Esophagus muscularis mucosa (tissue), 4 donors: ENCODE results near the gene HEATR3. TPM values are rescaled to one million over a fixed set of nuclear protein-coding genes. Genes with fewer than 3 reads are reported as not detected.

Experiments
- DNase-seq: peaks from one replicate; pipeline ENCODE4 v3.0.0-alpha.2; 2017; ENCODE audit errors: extremely low spot score
- H3K27ac ChIP-seq, 4 donors: fragments of 200-600 bp; sonication (generic); replicated peaks in 1 of 4; 1 replicate in 3 of 4; 2 replicates in 1 of 4; pipeline ENCODE4 v1.5.1; 2016 to 2019; ENCODE audit warnings: mild to moderate bottlenecking in 1 of 4
- H3K27me3 ChIP-seq, 4 donors: fragments of 200-600 bp; sonication (generic); one replicate each; pipeline versions ENCODE4 v1.5.1 to v1.6.0; 2016 to 2019
- H3K36me3 ChIP-seq, 4 donors: fragments of 200-600 bp; sonication (generic); one replicate each; pipeline ENCODE4 v1.5.1; 2016 to 2019
- H3K4me1 ChIP-seq, 4 donors: fragments of 200-600 bp; sonication (generic); one replicate each; pipeline ENCODE4 v1.5.1; 2016 to 2019
- H3K4me3 ChIP-seq, 4 donors: fragments of 200-600 bp; sonication (generic); 1 replicate in 2 of 4; 2 replicates in 2 of 4; pipeline ENCODE4 v1.5.1; 2016 to 2019; ENCODE audit warnings: mild to moderate bottlenecking in 4 of 4, moderate library complexity in 1 of 4
- H3K9me3 ChIP-seq, 4 donors: fragments of 200-600 bp; sonication (generic); 1 replicate in 3 of 4; 2 replicates in 1 of 4; pipeline ENCODE4 v1.5.1; 2016 to 2019
- CTCF ChIP-seq, 3 experiments: fragments of 200-600 bp in 2 of 3; fragments of 450-650 bp in 1 of 3; sonication (generic) in 2 of 3; IDR thresholded peaks; one replicate each; pipeline ENCODE4 v1.5.1; 2017 to 2019; ENCODE audit warnings: antibody characterized with exemption in 3 of 3, mild to moderate bottlenecking in 2 of 3, moderate library complexity in 1 of 3
- EP300 ChIP-seq: sonication (generic); formaldehyde crosslinking; IDR thresholded peaks from one replicate; pipeline ENCODE4 v1.6.1; 2017; ENCODE audit warnings: antibody characterized with exemption
- POLR2A ChIP-seq: fragments of 450-650 bp; IDR thresholded peaks from one replicate; pipeline ENCODE4 v1.6.1; 2017; ENCODE audit warnings: antibody characterized with exemption, moderate library complexity, mild to moderate bottlenecking, low read depth
- POLR2AphosphoS5 ChIP-seq, 2 donors: sonication (generic); formaldehyde crosslinking; IDR thresholded peaks; one replicate each; pipeline ENCODE4 v1.6.1; 2017; ENCODE audit warnings: antibody characterized with exemption in 2 of 2
- WGBS: methylation state at CpG from one replicate; pipeline ENCODE4 v1.1.5; 2018; 5-methylcytosine and 5-hydroxymethylcytosine counted together
- intact Hi-C: fragments of 100-400 bp; cut with DNase I; formaldehyde crosslinking; loops from one replicate; pipeline ENCODE4 v1.15.1; 2023
- total RNA-seq, 4 donors: library from RNA; depleted of rRNA; stranded (reverse); fragments of >200 nt; gene quantifications; one replicate each; pipeline versions ENCODE4 v1.1.0 to v1.2.1, GENCODE V29; 2016

HEATR3 gene
- total RNA-seq, 4 donors from 2014 or later = 10.0 to 25.7 (median 12.4) TPM

GRCh38 chr16:50152807-50153595, 87.2 kb downstream of the HEATR3 start, which contains the start of gene TENT4B:
Gene TENT4B, plus strand, starts transcription at chr16:50153306. Its CDS starts 316 bp downstream, at chr16:50153622.
- peak within 1 kb of the TSS; percentile 65 to 88 (median 72) for H3K4me3 ChIP-seq
- H3K9me3 ChIP-seq = no peaks in the 10 kb centered on the region
- no peaks in the 10 kb centered on the region for H3K36me3 ChIP-seq
- H3K4me1 ChIP-seq = peaks cover 38 to 46% (median 42%) of the 10 kb centered on the region in 4 donors
- H3K27me3 ChIP-seq = no peaks in the 10 kb centered on the region
- 1% methylated on average over 15 of the region's 114 CpGs for WGBS
- peak; percentile 95 for DNase-seq
- intact Hi-C loops = loop anchor here (5.0 to 10.0 kb wide), 4 partner anchors 86 to 212 kb away; partner anchors contain the start of genes BRD7, CNEP1R1 and HEATR3
- H3K27ac ChIP-seq = peak within 1 kb of the TSS; percentile 90 to 96 (median 92)
- no peak for TF ChIP-seq EP300
- TF ChIP-seq CTCF (IDR thresholded peaks at IDR 0.05) = no peak
- TF ChIP-seq POLR2A = peak; percentile 15
- TF ChIP-seq POLR2AphosphoS5 (IDR thresholded peaks at IDR 0.05) = peak; percentile 80 to 91

GRCh38 chr16:50153596-50154419, 88.0 kb downstream of the HEATR3 start:
- TF ChIP-seq POLR2AphosphoS5 (IDR thresholded peaks at IDR 0.05) (no peak), POLR2A (no peak), EP300 (no peak), CTCF (IDR thresholded peaks at IDR 0.05) (no peak)
- Histone ChIP-seq H3K36me3 (no peaks in the 10 kb centered on the region), H3K4me3 (peak overlapping the region; percentile 65 to 88 (median 72)), H3K9me3 (no peaks in the 10 kb centered on the region), H3K27me3 (no peaks in the 10 kb centered on the region), H3K4me1 (peaks cover 43 to 54% (median 50%) of the 10 kb centered on the region in 4 donors), H3K27ac (peak overlapping the region; percentile 90 to 96 (median 92))
- WGBS = 5% methylated on average over 5 of the region's 89 CpGs
- no peak for DNase-seq
- intact Hi-C loops = loop anchor here (5.0 to 10.0 kb wide), 4 partner anchors 87 to 211 kb away; partner anchors contain the start of genes BRD7, CNEP1R1 and HEATR3

GRCh38 chr16:50154420-50154950, 88.7 kb downstream of the HEATR3 start:
- H3K27ac ChIP-seq = peak overlapping the region; percentile 90 to 96 (median 92)
- no peak for DNase-seq
- H3K36me3 ChIP-seq = no peaks in the 10 kb centered on the region
- H3K27me3 ChIP-seq = no peaks in the 10 kb centered on the region
- no peak for TF ChIP-seq POLR2A
- TF ChIP-seq POLR2AphosphoS5 (IDR thresholded peaks at IDR 0.05) = peak in 1 of 2 donors; percentile 44
- TF ChIP-seq CTCF (IDR thresholded peaks at IDR 0.05) = no peak
- TF ChIP-seq EP300 = no peak
- H3K9me3 ChIP-seq = no peaks in the 10 kb centered on the region
- WGBS = 17% methylated on average over 10 of the region's 10 CpGs
- peak overlapping the region; percentile 65 to 88 (median 72) for H3K4me3 ChIP-seq
- H3K4me1 ChIP-seq = peaks cover 43 to 61% (median 57%) of the 10 kb centered on the region in 4 donors
- intact Hi-C loops = loop anchor here (5.0 to 10.0 kb wide), 4 partner anchors 87 to 210 kb away; partner anchors contain the start of genes BRD7, CNEP1R1 and HEATR3

- no peaks in the 10 kb centered on the region for H3K27me3 ChIP-seq
- intact Hi-C loops = loop anchor here (10.0 kb wide), 2 partner anchors 179 to 209 kb away; partner anchors contain the start of gene BRD7
- peak overlapping the region; percentile 90 to 96 (median 92) for H3K27ac ChIP-seq
- TF ChIP-seq CTCF (IDR thresholded peaks at IDR 0.05) = no peak
- no peaks in the 10 kb centered on the region for H3K36me3 ChIP-seq
- peak overlapping the region; percentile 65 to 88 (median 72) for H3K4me3 ChIP-seq
- DNase-seq = no peak
- 39% methylated on average over 1 of the region's 1 CpG for WGBS
- peaks cover 44 to 75% (median 71%) of the 10 kb centered on the region in 4 donors for H3K4me1 ChIP-seq
- no peaks in the 10 kb centered on the region for H3K9me3 ChIP-seq
Measured at GRCh38 chr16:50155925-50156324, 90.2 kb downstream of the HEATR3 start.
